Stimulated activated CD4-positive, alpha-beta T cell treated with anti-CD3 and anti-CD28 coated beads, Interleukin-4, amount 100 ng/mL, for 24 hours (primary cell): ENCODE measurements around the gene ABCE1.

Experiments used
- DNase-seq: peaks from one replicate; pipeline ENCODE4 v3.0.0-alpha.2; 2020

The ABCE1 gene

GRCh38 chr4:145097821-145098674 lies at the start of gene ABCE1, which contains the start of gene ANAPC10:
Gene ABCE1, plus strand, starts transcription at chr4:145098311. Its CDS starts 6,102 bp downstream, at chr4:145104413.
Gene ANAPC10, minus strand, starts transcription at chr4:145098196. Its CDS starts 2,097 bp downstream, at chr4:145096099.
- DNase-seq, result peak; percentile 97

- no peak for DNase-seq
These were observed 49.3 kb upstream of the ABCE1 start for GRCh38 chr4:145048817-145049216.

- DNase-seq, result no peak
These were observed 48.9 kb upstream of the ABCE1 start for GRCh38 chr4:145049241-145049640.

GRCh38 chr4:145055533-145056257 lies 42.4 kb upstream of the ABCE1 start:
- no peak for DNase-seq

- no peak for DNase-seq
These were observed 41.6 kb upstream of the ABCE1 start for GRCh38 chr4:145056325-145057130.

GRCh38 chr4:145058256-145058655 lies 39.9 kb upstream of the ABCE1 start:
- DNase-seq, result no peak

GRCh38 chr4:145061318-145061920 lies 36.7 kb upstream of the ABCE1 start:
- DNase-seq, result no peak

GRCh38 chr4:145066063-145066501 lies 32.0 kb upstream of the ABCE1 start:
- DNase-seq, result no peak

GRCh38 chr4:145069361-145069760 lies 28.8 kb upstream of the ABCE1 start:
- no peak for DNase-seq

- no peak for DNase-seq
These were observed 26.6 kb upstream of the ABCE1 start for GRCh38 chr4:145071560-145071959.

- no peak for DNase-seq
These were observed 22.2 kb upstream of the ABCE1 start for GRCh38 chr4:145075742-145076468.

- DNase-seq, result no peak
These were observed 21.6 kb upstream of the ABCE1 start for GRCh38 chr4:145076469-145076855.

- no peak for DNase-seq
These were observed 16.4 kb upstream of the ABCE1 start for GRCh38 chr4:145081756-145082155.

GRCh38 chr4:145083891-145084605 lies 14.1 kb upstream of the ABCE1 start:
- DNase-seq, result no peak

GRCh38 chr4:145090380-145090779 lies 7.7 kb upstream of the ABCE1 start:
- no peak for DNase-seq

- no peak for DNase-seq
These were observed 4.5 kb upstream of the ABCE1 start for GRCh38 chr4:145093638-145094037.

GRCh38 chr4:145097331-145097820 lies 735 bp upstream of the ABCE1 start:
- DNase-seq, result no peak

GRCh38 chr4:145098675-145099037 lies 545 bp downstream of the ABCE1 start:
- DNase-seq, result peak; percentile 63

GRCh38 chr4:145099653-145100052 lies 1.5 kb downstream of the ABCE1 start:
- DNase-seq, result no peak

- no peak for DNase-seq
These were observed 3.0 kb downstream of the ABCE1 start for GRCh38 chr4:145101091-145101490.

GRCh38 chr4:145102619-145103018 lies 4.5 kb downstream of the ABCE1 start:
- no peak for DNase-seq
